ENCODE results near the gene DCST1. TPM values are rescaled to one million over a fixed set of nuclear protein-coding genes. Genes with fewer than 3 reads are reported as not detected.

The DCST1 gene
- total and polyA plus RNA-seq, 2 of the 13 experiments (the other 11 are each of a cell fraction or from before 2014, with no cell fraction given) = 0.04 TPM; not detected in 1

DNA sequence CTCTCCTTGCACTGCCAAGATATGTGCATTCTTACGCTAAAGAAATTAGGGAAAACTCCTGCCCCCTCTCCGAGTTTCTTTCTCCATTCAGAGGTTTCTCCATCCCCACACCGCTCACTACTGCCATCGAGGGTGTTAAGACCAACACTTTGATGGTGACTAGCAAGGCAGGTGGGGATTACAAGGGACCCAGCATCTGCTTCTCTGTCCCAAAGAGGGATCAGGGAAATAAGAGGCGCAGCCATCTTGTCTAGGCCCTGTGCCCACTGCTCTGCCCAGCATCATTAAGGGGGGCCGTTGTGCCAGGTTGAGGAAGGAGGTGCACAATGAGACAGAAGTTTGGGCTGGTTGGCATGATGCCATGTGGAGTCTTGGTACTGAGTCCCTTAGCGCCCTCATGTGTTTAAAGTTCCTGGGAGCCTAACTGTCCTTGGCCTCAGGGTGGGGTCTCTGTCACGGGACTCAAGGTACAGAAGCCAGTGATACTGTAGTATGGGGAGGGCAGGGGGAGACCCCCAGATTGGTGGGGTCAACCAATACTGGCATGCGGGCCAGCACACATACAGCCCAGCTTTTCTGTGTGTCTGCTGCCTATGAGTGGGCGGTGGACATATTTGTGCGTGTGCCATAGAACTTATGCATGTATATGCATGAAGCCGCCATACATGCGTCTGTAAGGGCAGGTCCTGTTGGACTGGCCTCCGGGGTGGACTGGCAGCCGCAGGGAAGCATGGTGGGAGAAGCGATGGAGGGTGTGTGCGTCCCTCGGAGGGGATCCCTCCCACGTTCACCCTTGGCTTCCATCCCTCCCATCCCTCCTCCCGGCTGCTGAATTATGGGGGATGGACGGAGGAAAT lies 50.5 kb downstream of the DCST1 start (continued):
- no peak for TF ChIP-seq ZFP41 (CRISPR knock-in tag; IDR thresholded peaks at IDR 0.05; ENCODE audit: borderline replicate concordance)

DNA sequence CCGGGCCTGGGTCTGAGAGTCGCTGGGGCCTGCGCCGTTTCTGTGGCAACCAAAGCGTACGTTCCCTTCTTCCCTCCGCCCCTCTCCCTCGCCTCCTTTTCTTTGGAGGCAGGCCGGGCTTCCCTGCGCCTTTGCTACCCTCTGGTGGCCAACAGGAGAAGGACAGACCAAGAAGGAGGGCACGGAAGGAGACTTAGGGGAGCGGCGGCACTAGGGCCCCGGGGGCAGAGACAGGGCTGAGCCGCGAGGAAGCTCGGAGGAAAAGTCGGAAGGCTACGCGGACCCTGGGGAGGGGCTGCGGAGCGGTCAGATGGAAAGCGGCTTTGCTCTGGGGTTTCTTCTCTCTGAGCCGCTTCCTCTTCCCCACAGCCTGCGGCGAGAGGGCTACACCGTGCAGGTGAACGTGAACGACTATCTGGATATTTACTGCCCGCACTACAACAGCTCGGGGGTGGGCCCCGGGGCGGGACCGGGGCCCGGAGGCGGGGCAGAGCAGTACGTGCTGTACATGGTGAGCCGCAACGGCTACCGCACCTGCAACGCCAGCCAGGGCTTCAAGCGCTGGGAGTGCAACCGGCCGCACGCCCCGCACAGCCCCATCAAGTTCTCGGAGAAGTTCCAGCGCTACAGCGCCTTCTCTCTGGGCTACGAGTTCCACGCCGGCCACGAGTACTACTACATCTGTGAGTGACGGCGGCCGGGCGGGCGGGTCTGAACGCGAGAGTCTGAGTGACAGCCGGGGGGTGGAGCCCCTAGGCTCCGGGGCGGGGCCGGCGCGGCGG lies 51.3 kb downstream of the DCST1 start:
- CTCF ChIA-PET (ENCODE audit: low intra/inter-chr PET ratio, low total read pairs) = interaction anchor here (0.8 to 2.9 kb wide), 7 partner anchors 14 to 83 kb away, joined by 3 to 39 read pairs (median 4); partner anchors contain the start of genes ADAM15 and EFNA4
- POLR2A ChIA-PET = interaction anchor here (0.8 to 2.7 kb wide), 15 partner anchors 9 to 124 kb away, joined by 3 to 19 read pairs (median 4); partner anchors contain the start of genes EFNA4, KRTCAP2 and LENEP
- Histone ChIP-seq H3K4me3 (replicated peaks in 1 of 3; ENCODE audit: insufficient read depth in 1 of 3, low read depth in 2 of 3, low read length in 3 of 3) (peak overlapping the region; percentile 72 to 89 (median 75)), H4K20me1 (ENCODE audit: insufficient read depth, low read length) (peaks cover 4% of the 10 kb centered on the region; the same call in 1 of the 2 replicates), H3K4me2 (ENCODE audit: low read depth, low read length) (peak overlapping the region; percentile 98), H3K27me3 (ENCODE audit: control insufficient read depth in 1 of 2, insufficient read depth in 2 of 2, low read length in 2 of 2) (peaks cover 22 to 44% of the 10 kb centered on the region in 2 experiments), H3K9me3 (ENCODE audit: low read length) (no peaks in the 10 kb centered on the region), H3K4me1 (ENCODE audit: insufficient read depth, low read length) (peaks cover 83% of the 10 kb centered on the region), H2AFZ (ENCODE audit: low read length) (no peak overlapping the region), H3K9ac (ENCODE audit: insufficient read depth, low read depth, low read length) (peak overlapping the region; percentile 70), H3K79me2 (ENCODE audit: insufficient read depth, low read length) (no peaks in the 10 kb centered on the region), H3K36me3 (replicated peaks in 1 of 2; ENCODE audit: control insufficient read depth in 1 of 2, insufficient read depth in 2 of 2, low read length in 2 of 2) (no peaks in the 10 kb centered on the region), H3K27ac (ENCODE audit: extremely low read length, insufficient read depth, low read length) (peak overlapping the region; percentile 74)
- intact Hi-C loops (cut with micrococcal nuclease; ENCODE audit: unreplicated experiment) (loop anchor here (1.0 to 10.0 kb wide), 3 partner anchors 23 to 180 kb away; no protein-coding TSS in a partner anchor), in situ Hi-C loops (cut with HindIII; ENCODE audit: extremely low pct_ligation_motif_present, low pct_unique_long_range_greater_than_20kb) (no loop called here)
- peak; percentile 82 for DNase-seq (ENCODE audit: low spot score)
- peak; percentile 81 for FAIRE-seq
- 0% methylated on average over 15 of the region's 67 CpGs for WGBS (ENCODE audit: low lambda C conversion rate)
- no TSS peak for BruUV-seq (replicated peaks)
- peak; percentile 82 for ATAC-seq
- TF ChIP-seq GATAD1 (CRISPR knock-in tag; IDR thresholded peaks at IDR 0.05) (peak; percentile 87), BRCA1 (CRISPR knock-in tag; IDR thresholded peaks at IDR 0.05) (no peak), U2AF1 (optimal IDR thresholded peaks at IDR 0.05; ENCODE audit: low read depth, low read length) (peak; percentile 85), ZMYM4 (CRISPR knock-in tag; IDR thresholded peaks at IDR 0.05) (peak; percentile 88), CBX5 (CRISPR knock-in tag; IDR thresholded peaks at IDR 0.05; ENCODE audit: borderline replicate concordance) (peak; percentile 86), ZNF207 (IDR thresholded peaks at IDR 0.05; ENCODE audit: borderline replicate concordance) (no peak), KDM4B (CRISPR knock-in tag; IDR thresholded peaks at IDR 0.05) (no peak), NFRKB (IDR thresholded peaks at IDR 0.05) (no peak), ZNF891 (CRISPR knock-in tag; IDR thresholded peaks at IDR 0.05) (peak; percentile 25), ZBTB7B (CRISPR knock-in tag; IDR thresholded peaks at IDR 0.05) (0 out of 2 replicates have a peak, but pooled peaks have one; percentile 60), NR2C2 (CRISPR knock-in tag; IDR thresholded peaks at IDR 0.05; ENCODE audit: borderline replicate concordance) (no peak; the same call in 1 of the 2 replicates), NFIB (CRISPR knock-in tag; IDR thresholded peaks at IDR 0.05; ENCODE audit: borderline replicate concordance) (no peak)
- TF ChIP-seq, protein P1, sequence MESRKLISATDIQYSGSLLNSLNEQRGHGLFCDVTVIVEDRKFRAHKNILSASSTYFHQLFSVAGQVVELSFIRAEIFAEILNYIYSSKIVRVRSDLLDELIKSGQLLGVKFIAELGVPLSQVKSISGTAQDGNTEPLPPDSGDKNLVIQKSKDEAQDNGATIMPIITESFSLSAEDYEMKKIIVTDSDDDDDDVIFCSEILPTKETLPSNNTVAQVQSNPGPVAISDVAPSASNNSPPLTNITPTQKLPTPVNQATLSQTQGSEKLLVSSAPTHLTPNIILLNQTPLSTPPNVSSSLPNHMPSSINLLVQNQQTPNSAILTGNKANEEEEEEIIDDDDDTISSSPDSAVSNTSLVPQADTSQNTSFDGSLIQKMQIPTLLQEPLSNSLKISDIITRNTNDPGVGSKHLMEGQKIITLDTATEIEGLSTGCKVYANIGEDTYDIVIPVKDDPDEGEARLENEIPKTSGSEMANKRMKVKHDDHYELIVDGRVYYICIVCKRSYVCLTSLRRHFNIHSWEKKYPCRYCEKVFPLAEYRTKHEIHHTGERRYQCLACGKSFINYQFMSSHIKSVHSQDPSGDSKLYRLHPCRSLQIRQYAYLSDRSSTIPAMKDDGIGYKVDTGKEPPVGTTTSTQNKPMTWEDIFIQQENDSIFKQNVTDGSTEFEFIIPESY (CRISPR knock-in tag; IDR thresholded peaks at IDR 0.05) = peak; percentile 73; the same call in 1 of the 2 replicates
- TF ChIP-seq, protein P2, sequence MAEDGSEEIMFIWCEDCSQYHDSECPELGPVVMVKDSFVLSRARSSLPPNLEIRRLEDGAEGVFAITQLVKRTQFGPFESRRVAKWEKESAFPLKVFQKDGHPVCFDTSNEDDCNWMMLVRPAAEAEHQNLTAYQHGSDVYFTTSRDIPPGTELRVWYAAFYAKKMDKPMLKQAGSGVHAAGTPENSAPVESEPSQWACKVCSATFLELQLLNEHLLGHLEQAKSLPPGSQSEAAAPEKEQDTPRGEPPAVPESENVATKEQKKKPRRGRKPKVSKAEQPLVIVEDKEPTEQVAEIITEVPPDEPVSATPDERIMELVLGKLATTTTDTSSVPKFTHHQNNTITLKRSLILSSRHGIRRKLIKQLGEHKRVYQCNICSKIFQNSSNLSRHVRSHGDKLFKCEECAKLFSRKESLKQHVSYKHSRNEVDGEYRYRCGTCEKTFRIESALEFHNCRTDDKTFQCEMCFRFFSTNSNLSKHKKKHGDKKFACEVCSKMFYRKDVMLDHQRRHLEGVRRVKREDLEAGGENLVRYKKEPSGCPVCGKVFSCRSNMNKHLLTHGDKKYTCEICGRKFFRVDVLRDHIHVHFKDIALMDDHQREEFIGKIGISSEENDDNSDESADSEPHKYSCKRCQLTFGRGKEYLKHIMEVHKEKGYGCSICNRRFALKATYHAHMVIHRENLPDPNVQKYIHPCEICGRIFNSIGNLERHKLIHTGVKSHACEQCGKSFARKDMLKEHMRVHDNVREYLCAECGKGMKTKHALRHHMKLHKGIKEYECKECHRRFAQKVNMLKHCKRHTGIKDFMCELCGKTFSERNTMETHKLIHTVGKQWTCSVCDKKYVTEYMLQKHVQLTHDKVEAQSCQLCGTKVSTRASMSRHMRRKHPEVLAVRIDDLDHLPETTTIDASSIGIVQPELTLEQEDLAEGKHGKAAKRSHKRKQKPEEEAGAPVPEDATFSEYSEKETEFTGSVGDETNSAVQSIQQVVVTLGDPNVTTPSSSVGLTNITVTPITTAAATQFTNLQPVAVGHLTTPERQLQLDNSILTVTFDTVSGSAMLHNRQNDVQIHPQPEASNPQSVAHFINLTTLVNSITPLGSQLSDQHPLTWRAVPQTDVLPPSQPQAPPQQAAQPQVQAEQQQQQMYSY (CRISPR knock-in tag; IDR thresholded peaks at IDR 0.05) = peak; percentile 82
